ENCODE measurements around the gene PLCL2.
A peak's percentile ranks its signal among the peaks of the same experiment; 100 is the strongest.

The PLCL2 gene

DNA sequence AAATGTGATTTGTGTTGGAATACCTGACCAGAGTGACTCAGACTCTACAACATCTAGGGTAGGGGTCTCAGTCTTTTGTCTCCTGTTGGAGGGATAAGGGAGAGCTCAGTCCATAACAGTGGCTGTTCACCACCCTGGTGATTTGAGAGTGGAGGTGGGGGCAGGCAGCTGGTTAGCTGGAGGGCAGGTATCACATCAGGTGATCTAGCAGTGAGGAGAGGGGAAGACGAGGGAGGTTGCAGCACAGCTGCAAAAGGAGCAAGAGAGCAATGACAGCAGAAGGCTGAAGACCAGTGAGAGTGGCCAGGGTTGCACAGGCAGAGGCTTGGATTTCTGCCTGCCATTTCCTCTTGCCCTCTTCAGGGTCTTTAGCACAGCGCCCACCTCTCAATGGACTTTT, 38.4 kb downstream of the PLCL2 start:
- Histone ChIP-seq H3K9me3 (ENCODE audit: insufficient read depth, low read depth, low read length) (no peaks in the 10 kb centered on the region), H2AFZ (ENCODE audit: insufficient read depth, low read length, poor library complexity) (no peak overlapping the region), H2BK5ac (ENCODE audit: low read depth, low read length, poor library complexity) (no peak overlapping the region), H3K4ac (ENCODE audit: low read depth, low read length) (no peak overlapping the region), H3K27ac (ENCODE audit: low read depth, low read length) (no peak overlapping the region), H3K4me2 (ENCODE audit: low read length) (no peak overlapping the region), H2AK5ac (ENCODE audit: low read length) (no peak overlapping the region), H2BK120ac (ENCODE audit: insufficient read depth, low read length, poor library complexity) (no peak overlapping the region), H3K18ac (ENCODE audit: low read length) (no peak overlapping the region), H2BK12ac (ENCODE audit: low read length) (no peak overlapping the region), H3K36me3 (ENCODE audit: control insufficient read depth in 1 of 2, insufficient read depth in 2 of 2, low read length in 2 of 2) (no peaks in the 10 kb centered on the region), H4K8ac (ENCODE audit: low read depth, low read length) (no peak overlapping the region), H4K12ac (ENCODE audit: low read depth, low read length) (no peak overlapping the region), H4K91ac (ENCODE audit: low read depth, low read length) (no peak overlapping the region), H3K4me3 (ENCODE audit: low read depth, low read length) (no peak overlapping the region), H3K79me2 (ENCODE audit: control insufficient read depth, insufficient read depth, low read length, poor library complexity) (no peaks in the 10 kb centered on the region), H3K23ac (ENCODE audit: low read length) (no peak overlapping the region), H3K14ac (ENCODE audit: low read length) (no peak overlapping the region), H3K79me1 (ENCODE audit: low read length) (no peaks in the 10 kb centered on the region), H3K4me1 (ENCODE audit: control insufficient read depth in 1 of 2, insufficient read depth in 2 of 2, low read length in 2 of 2) (peaks cover 0 to 4% of the 10 kb centered on the region in 2 experiments), H3K9ac (ENCODE audit: low read length) (no peak overlapping the region), H3K27me3 (ENCODE audit: insufficient read depth, low read length) (no peaks in the 10 kb centered on the region)
- no peak for DNase-seq
- no CpG with 5 or more reads among the region's 2 CpGs for WGBS (ENCODE audit: extremely low coverage, insufficient coverage, insufficient read length)

- WGBS (ENCODE audit: extremely low coverage, insufficient coverage, insufficient read length), result no CpG with 5 or more reads among the region's 1 CpG
- Histone ChIP-seq H4K91ac (ENCODE audit: low read depth, low read length) (no peak overlapping the region), H3K23ac (ENCODE audit: low read length) (no peak overlapping the region), H2AK5ac (ENCODE audit: low read length) (no peak overlapping the region), H3K79me1 (ENCODE audit: low read length) (no peaks in the 10 kb centered on the region), H3K36me3 (ENCODE audit: control insufficient read depth in 1 of 2, insufficient read depth in 2 of 2, low read length in 2 of 2) (no peaks in the 10 kb centered on the region), H4K12ac (ENCODE audit: low read depth, low read length) (no peak overlapping the region), H3K27me3 (ENCODE audit: insufficient read depth, low read length) (no peaks in the 10 kb centered on the region), H2BK5ac (ENCODE audit: low read depth, low read length, poor library complexity) (no peak overlapping the region), H3K14ac (ENCODE audit: low read length) (no peak overlapping the region), H3K79me2 (ENCODE audit: control insufficient read depth, insufficient read depth, low read length, poor library complexity) (no peaks in the 10 kb centered on the region), H3K4me1 (ENCODE audit: control insufficient read depth in 1 of 2, insufficient read depth in 2 of 2, low read length in 2 of 2) (peaks cover 0 to 4% of the 10 kb centered on the region in 2 experiments), H3K4me3 (ENCODE audit: low read depth, low read length) (no peak overlapping the region), H3K4ac (ENCODE audit: low read depth, low read length) (no peak overlapping the region), H3K18ac (ENCODE audit: low read length) (no peak overlapping the region), H3K4me2 (ENCODE audit: low read length) (no peak overlapping the region), H3K9ac (ENCODE audit: low read length) (no peak overlapping the region), H4K8ac (ENCODE audit: low read depth, low read length) (no peak overlapping the region), H3K27ac (ENCODE audit: low read depth, low read length) (no peak overlapping the region), H2BK120ac (ENCODE audit: insufficient read depth, low read length, poor library complexity) (no peak overlapping the region), H2AFZ (ENCODE audit: insufficient read depth, low read length, poor library complexity) (no peak overlapping the region), H2BK12ac (ENCODE audit: low read length) (no peak overlapping the region), H3K9me3 (ENCODE audit: insufficient read depth, low read depth, low read length) (no peaks in the 10 kb centered on the region)
- no peak for DNase-seq
Measured at GRCh38 chr3:16927485-16927884, 42.7 kb downstream of the PLCL2 start.

DNA sequence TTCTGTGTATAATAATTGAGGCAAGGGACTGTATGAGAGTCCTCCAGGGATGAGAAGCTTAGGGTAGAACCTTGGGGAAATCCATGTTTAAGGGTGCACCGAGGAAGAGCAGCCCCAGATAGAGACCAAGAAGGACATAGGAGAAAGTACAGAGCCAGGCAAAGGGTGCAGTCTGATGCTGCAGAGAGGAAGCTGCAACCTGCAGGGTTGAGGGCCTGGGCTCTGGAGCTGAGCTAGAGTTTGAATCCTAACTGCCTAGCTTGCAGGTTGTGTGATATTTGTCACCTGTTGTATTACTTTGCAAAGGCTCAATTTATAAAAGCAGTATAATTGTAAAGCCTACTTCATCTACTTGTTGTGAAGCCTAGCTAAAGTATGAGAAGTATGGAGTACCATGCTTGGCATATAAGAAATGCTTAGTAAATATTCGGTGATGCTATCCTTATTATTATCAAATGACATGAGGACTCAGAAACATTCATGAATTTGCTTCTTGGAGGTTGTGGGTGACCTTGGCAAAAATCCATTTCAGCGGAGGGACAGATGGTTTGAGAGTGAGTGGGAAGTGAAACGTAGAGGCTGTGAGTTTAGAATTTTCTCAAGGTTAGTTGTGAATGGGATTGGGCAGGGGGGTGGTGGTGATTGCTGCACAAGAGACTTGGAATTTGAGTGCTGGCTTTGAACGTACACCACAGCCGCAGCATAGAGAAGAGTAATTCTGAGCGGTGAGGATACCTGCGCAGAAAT, 43.8 kb downstream of the PLCL2 start:
- Histone ChIP-seq H3K4me2 (ENCODE audit: low read length) (no peak overlapping the region), H3K14ac (ENCODE audit: low read length) (no peak overlapping the region), H2AFZ (ENCODE audit: insufficient read depth, low read length, poor library complexity) (no peak overlapping the region), H2BK120ac (ENCODE audit: insufficient read depth, low read length, poor library complexity) (no peak overlapping the region), H4K12ac (ENCODE audit: low read depth, low read length) (no peak overlapping the region), H3K23ac (ENCODE audit: low read length) (no peak overlapping the region), H3K36me3 (ENCODE audit: control insufficient read depth in 1 of 2, insufficient read depth in 2 of 2, low read length in 2 of 2) (no peaks in the 10 kb centered on the region), H3K4me3 (ENCODE audit: low read depth, low read length) (no peak overlapping the region), H3K79me1 (ENCODE audit: low read length) (no peaks in the 10 kb centered on the region), H3K4me1 (ENCODE audit: control insufficient read depth in 1 of 2, insufficient read depth in 2 of 2, low read length in 2 of 2) (no peaks in the 10 kb centered on the region), H3K18ac (ENCODE audit: low read length) (no peak overlapping the region), H4K91ac (ENCODE audit: low read depth, low read length) (no peak overlapping the region), H2AK5ac (ENCODE audit: low read length) (no peak overlapping the region), H3K9ac (ENCODE audit: low read length) (no peak overlapping the region), H3K4ac (ENCODE audit: low read depth, low read length) (no peak overlapping the region), H3K9me3 (ENCODE audit: insufficient read depth, low read depth, low read length) (no peaks in the 10 kb centered on the region), H3K27ac (ENCODE audit: low read depth, low read length) (no peak overlapping the region), H3K79me2 (ENCODE audit: control insufficient read depth, insufficient read depth, low read length, poor library complexity) (no peaks in the 10 kb centered on the region), H2BK5ac (ENCODE audit: low read depth, low read length, poor library complexity) (no peak overlapping the region), H3K27me3 (ENCODE audit: insufficient read depth, low read length) (no peaks in the 10 kb centered on the region), H4K8ac (ENCODE audit: low read depth, low read length) (no peak overlapping the region), H2BK12ac (ENCODE audit: low read length) (no peak overlapping the region)
- WGBS (ENCODE audit: extremely low coverage, insufficient coverage, insufficient read length), result no CpG with 5 or more reads among the region's 8 CpGs
- DNase-seq, result peak in 1 of 2 donors; percentile 16

DNA sequence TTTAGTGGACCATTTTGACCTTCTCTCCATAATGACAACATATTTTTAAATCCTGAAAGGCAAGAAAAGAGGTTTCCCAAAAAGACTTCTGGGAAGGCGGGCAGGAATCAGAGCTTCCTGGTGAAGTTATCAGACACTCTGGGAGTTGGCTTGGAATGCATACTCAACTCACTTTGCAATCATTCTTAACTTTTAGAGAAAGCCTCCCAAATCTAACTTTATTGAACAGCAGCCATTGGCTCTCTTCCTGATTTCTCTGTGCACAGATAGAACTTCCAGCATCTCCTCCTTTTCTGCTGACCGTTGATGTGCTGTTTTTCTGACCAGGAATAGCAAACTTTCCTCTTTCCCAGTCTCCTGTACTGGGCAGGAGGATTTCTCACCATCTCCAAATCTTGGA, 44.6 kb downstream of the PLCL2 start:
- Histone ChIP-seq H3K27me3 (ENCODE audit: insufficient read depth, low read length) (no peaks in the 10 kb centered on the region), H3K4me1 (ENCODE audit: control insufficient read depth in 1 of 2, insufficient read depth in 2 of 2, low read length in 2 of 2) (no peaks in the 10 kb centered on the region), H4K12ac (ENCODE audit: low read depth, low read length) (no peak overlapping the region), H2AFZ (ENCODE audit: insufficient read depth, low read length, poor library complexity) (no peak overlapping the region), H3K9ac (ENCODE audit: low read length) (no peak overlapping the region), H2BK12ac (ENCODE audit: low read length) (no peak overlapping the region), H3K36me3 (ENCODE audit: control insufficient read depth in 1 of 2, insufficient read depth in 2 of 2, low read length in 2 of 2) (no peaks in the 10 kb centered on the region), H3K18ac (ENCODE audit: low read length) (no peak overlapping the region), H2BK120ac (ENCODE audit: insufficient read depth, low read length, poor library complexity) (no peak overlapping the region), H3K14ac (ENCODE audit: low read length) (no peak overlapping the region), H2AK5ac (ENCODE audit: low read length) (no peak overlapping the region), H3K4me3 (ENCODE audit: low read depth, low read length) (no peak overlapping the region), H2BK5ac (ENCODE audit: low read depth, low read length, poor library complexity) (no peak overlapping the region), H3K23ac (ENCODE audit: low read length) (no peak overlapping the region), H4K91ac (ENCODE audit: low read depth, low read length) (no peak overlapping the region), H3K4ac (ENCODE audit: low read depth, low read length) (no peak overlapping the region), H3K79me2 (ENCODE audit: control insufficient read depth, insufficient read depth, low read length, poor library complexity) (no peaks in the 10 kb centered on the region), H3K4me2 (ENCODE audit: low read length) (no peak overlapping the region), H4K8ac (ENCODE audit: low read depth, low read length) (no peak overlapping the region), H3K79me1 (ENCODE audit: low read length) (no peaks in the 10 kb centered on the region), H3K9me3 (ENCODE audit: insufficient read depth, low read depth, low read length) (no peaks in the 10 kb centered on the region), H3K27ac (ENCODE audit: low read depth, low read length) (no peak overlapping the region)
- WGBS (ENCODE audit: extremely low coverage, insufficient coverage, insufficient read length), result no CpG with 5 or more reads among the region's 2 CpGs
- no peak for DNase-seq
